ENCODE measurements around the gene HBZ.
A peak's percentile ranks its signal among the peaks of the same experiment; 100 is the strongest.

The HBZ gene

GRCh38 chr16:188674-189073 is 36.2 kb downstream of the HBZ start:
- no peak for TF ChIP-seq ZNF70 (CRISPR knock-in tag; IDR thresholded peaks at IDR 0.05)
- no peak for TF ChIP-seq RARB (CRISPR knock-in tag; IDR thresholded peaks at IDR 0.05)
- no peak for TF ChIP-seq TOX (CRISPR knock-in tag; IDR thresholded peaks at IDR 0.05; ENCODE audit: borderline replicate concordance)
- TF ChIP-seq PATZ1 (CRISPR knock-in tag; IDR thresholded peaks at IDR 0.05; ENCODE audit: borderline replicate concordance), result no peak
- TF ChIP-seq ZNF565 (CRISPR knock-in tag; conservative IDR thresholded peaks at IDR 0.05; ENCODE audit: low read depth), result no peak
- TF ChIP-seq SNAI2 (CRISPR knock-in tag; IDR thresholded peaks at IDR 0.05), result no peak
- no peak for TF ChIP-seq ZFP3 (CRISPR knock-in tag; IDR thresholded peaks at IDR 0.05)
- TF ChIP-seq CSDC2 (CRISPR knock-in tag; IDR thresholded peaks at IDR 0.05), result no peak
- no peak for TF ChIP-seq PPARA (CRISPR knock-in tag; IDR thresholded peaks at IDR 0.05; ENCODE audit: borderline replicate concordance)
- no peak for TF ChIP-seq CSRNP3 (CRISPR knock-in tag; IDR thresholded peaks at IDR 0.05)
- TF ChIP-seq ESRRG (CRISPR knock-in tag; IDR thresholded peaks at IDR 0.05), result no peak
- no peak for TF ChIP-seq ZC3H10 (CRISPR knock-in tag; IDR thresholded peaks at IDR 0.05)
- TF ChIP-seq ZNF8 (CRISPR knock-in tag; IDR thresholded peaks at IDR 0.05), result no peak
- TF ChIP-seq GLIS3 (CRISPR knock-in tag; IDR thresholded peaks at IDR 0.05), result no peak
- TF ChIP-seq ISL1 (CRISPR knock-in tag; IDR thresholded peaks at IDR 0.05), result no peak
- TF ChIP-seq CREB5 (CRISPR knock-in tag; IDR thresholded peaks at IDR 0.05; ENCODE audit: low read depth), result no peak
- TF ChIP-seq ZFP30 (CRISPR knock-in tag; IDR thresholded peaks at IDR 0.05), result no peak
- no peak for TF ChIP-seq POU6F1 (CRISPR knock-in tag; IDR thresholded peaks at IDR 0.05; ENCODE audit: borderline replicate concordance, low read depth)
- TF ChIP-seq BACH2 (CRISPR knock-in tag; IDR thresholded peaks at IDR 0.05; ENCODE audit: borderline replicate concordance), result no peak
- TF ChIP-seq ARNTL (CRISPR knock-in tag; IDR thresholded peaks at IDR 0.05; ENCODE audit: borderline replicate concordance, low read depth), result no peak
- peak; percentile 29; the same call in 2 of the 3 replicates for ATAC-seq

GRCh38 chr16:189604-190186 is 37.3 kb downstream of the HBZ start:
- no peak for TF ChIP-seq ZNF8 (CRISPR knock-in tag; IDR thresholded peaks at IDR 0.05)
- no peak; the same call in 2 of the 3 replicates for ATAC-seq

GRCh38 chr16:191831-192230 is 39.4 kb downstream of the HBZ start:
- TF ChIP-seq POU6F1 (CRISPR knock-in tag; IDR thresholded peaks at IDR 0.05; ENCODE audit: borderline replicate concordance, low read depth) (no peak), ESRRG (CRISPR knock-in tag; IDR thresholded peaks at IDR 0.05) (no peak), ZNF8 (CRISPR knock-in tag; IDR thresholded peaks at IDR 0.05) (no peak), TSHZ2 (CRISPR knock-in tag; IDR thresholded peaks at IDR 0.05) (no peak), CSDC2 (CRISPR knock-in tag; IDR thresholded peaks at IDR 0.05) (no peak), TCF4 (CRISPR knock-in tag; IDR thresholded peaks at IDR 0.05; ENCODE audit: borderline replicate concordance) (no peak), ZC3H10 (CRISPR knock-in tag; IDR thresholded peaks at IDR 0.05) (no peak)
- ATAC-seq, result no peak

All from SK-N-SH treated with all-trans-retinoic acid at 6 μM for 48 hours (cell line).